Measurements from ENCODE around the gene KANSL1. TPM values are rescaled to one million over a fixed set of nuclear protein-coding genes. Genes with fewer than 3 reads are reported as not detected.

The KANSL1 gene
- total and polyA plus RNA-seq, 2 experiments from 2014 or later = 12.2 to 38.2 TPM

DNA sequence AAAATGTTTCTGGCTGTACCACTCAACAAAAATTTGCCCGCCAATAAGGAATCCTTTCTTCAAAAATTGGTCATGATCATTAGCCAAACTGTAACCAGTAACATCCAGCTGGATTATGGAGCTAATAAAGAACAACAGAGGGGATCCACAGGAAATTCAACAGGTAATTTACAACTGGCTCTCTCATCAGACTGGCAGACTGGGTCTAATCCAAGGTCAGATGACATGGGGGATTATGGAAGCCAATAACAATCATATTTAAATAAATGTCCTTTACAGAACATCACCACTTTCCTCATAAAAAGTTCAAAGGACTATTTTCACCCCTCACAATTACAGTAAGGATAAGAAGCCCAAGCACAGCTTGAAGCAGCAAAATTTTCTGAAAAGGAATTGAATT lies 66.4 kb downstream of the KANSL1 start:
- WGBS, 2 experiments (ENCODE audit: low coverage in 1 of 2, low lambda C conversion rate in 2 of 2, missing lambda C conversion rate in 2 of 2) = 54 to 65% methylated on average over 1 of the region's 1 CpG
- peaks cover 50% of the 10 kb centered on the region for H4K20me1 ChIP-seq (ENCODE audit: insufficient read depth)
- in situ Hi-C loops (cut with MboI) = no loop called here

DNA sequence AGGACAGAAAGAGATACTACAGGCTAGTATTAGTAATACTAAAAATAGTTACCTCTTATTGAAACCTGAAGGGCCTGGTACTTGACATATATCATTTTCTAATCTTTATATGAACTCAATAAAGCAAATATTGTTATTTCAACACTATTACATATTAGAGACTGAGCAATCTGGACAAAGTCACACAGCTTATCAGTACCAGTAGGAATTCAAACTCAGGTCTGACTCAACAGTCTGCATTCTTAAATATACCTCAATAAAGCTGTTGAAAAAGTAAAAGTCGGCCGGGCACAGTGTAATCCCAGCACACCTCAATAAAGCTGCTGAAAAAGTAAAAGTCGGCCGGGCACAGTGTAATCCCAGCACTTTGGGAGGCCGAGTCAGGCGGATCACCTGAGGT lies 67.4 kb downstream of the KANSL1 start:
- Histone ChIP-seq H3K4me2 (ENCODE audit: unreplicated experiment) (no peak overlapping the region), H3F3A (ENCODE audit: insufficient read depth) (0 out of 2 replicates have a peak, but pooled peaks cover 3% of the 10 kb centered on the region), H2AFZ (no peak overlapping the region), H3K9me2 (ENCODE audit: insufficient read depth) (no peaks in the 10 kb centered on the region), H3K79me2 (ENCODE audit: insufficient read depth) (peaks cover 98% of the 10 kb centered on the region), H3K9ac (no peak overlapping the region), H4K20me1 (ENCODE audit: insufficient read depth) (peaks cover 54% of the 10 kb centered on the region), H3K27me3 (replicated peaks; ENCODE audit: insufficient read depth) (no peaks in the 10 kb centered on the region), H3K4me1 (ENCODE audit: insufficient read depth) (peaks cover 17% of the 10 kb centered on the region), H3K36me3 (ENCODE audit: low read depth) (no peaks in the 10 kb centered on the region), H3K9me3 (ENCODE audit: low read depth) (no peaks in the 10 kb centered on the region), H3K4me3 (no peak overlapping the region), H3K27ac (no peak overlapping the region)
- TF ChIP-seq EZH2phosphoT487 (IDR thresholded peaks at IDR 0.05; ENCODE audit: insufficient read depth, low read depth) (no peak), EZH2 (IDR thresholded peaks at IDR 0.05; ENCODE audit: insufficient read depth, poor library complexity, severe bottlenecking) (no peak)
- in situ Hi-C loops (cut with MboI) = no loop called here
- no peak for DNase-seq
- WGBS, 2 experiments (ENCODE audit: low coverage in 1 of 2, low lambda C conversion rate in 2 of 2, missing lambda C conversion rate in 2 of 2) = 97 to 98% methylated on average over 6 of the region's 6 CpGs

More for the DNA sequence above, 66.4 kb downstream of the KANSL1 start:
- Histone ChIP-seq H3K36me3 (ENCODE audit: low read depth) (no peaks in the 10 kb centered on the region), H3K79me2 (ENCODE audit: insufficient read depth) (peaks cover 98% of the 10 kb centered on the region), H3K9me2 (ENCODE audit: insufficient read depth) (no peaks in the 10 kb centered on the region), H2AFZ (no peak overlapping the region), H3K9ac (no peak overlapping the region), H3K4me2 (ENCODE audit: unreplicated experiment) (no peak overlapping the region), H3K27me3 (replicated peaks; ENCODE audit: insufficient read depth) (no peaks in the 10 kb centered on the region), H3F3A (ENCODE audit: insufficient read depth) (0 out of 2 replicates have a peak, but pooled peaks cover 3% of the 10 kb centered on the region), H3K4me1 (ENCODE audit: insufficient read depth) (peaks cover 17% of the 10 kb centered on the region), H3K4me3 (no peak overlapping the region), H3K9me3 (ENCODE audit: low read depth) (no peaks in the 10 kb centered on the region), H3K27ac (no peak overlapping the region)
- TF ChIP-seq EZH2phosphoT487 (IDR thresholded peaks at IDR 0.05; ENCODE audit: insufficient read depth, low read depth) (no peak), EZH2 (IDR thresholded peaks at IDR 0.05; ENCODE audit: insufficient read depth, poor library complexity, severe bottlenecking) (no peak)
- DNase-seq = no peak

DNA sequence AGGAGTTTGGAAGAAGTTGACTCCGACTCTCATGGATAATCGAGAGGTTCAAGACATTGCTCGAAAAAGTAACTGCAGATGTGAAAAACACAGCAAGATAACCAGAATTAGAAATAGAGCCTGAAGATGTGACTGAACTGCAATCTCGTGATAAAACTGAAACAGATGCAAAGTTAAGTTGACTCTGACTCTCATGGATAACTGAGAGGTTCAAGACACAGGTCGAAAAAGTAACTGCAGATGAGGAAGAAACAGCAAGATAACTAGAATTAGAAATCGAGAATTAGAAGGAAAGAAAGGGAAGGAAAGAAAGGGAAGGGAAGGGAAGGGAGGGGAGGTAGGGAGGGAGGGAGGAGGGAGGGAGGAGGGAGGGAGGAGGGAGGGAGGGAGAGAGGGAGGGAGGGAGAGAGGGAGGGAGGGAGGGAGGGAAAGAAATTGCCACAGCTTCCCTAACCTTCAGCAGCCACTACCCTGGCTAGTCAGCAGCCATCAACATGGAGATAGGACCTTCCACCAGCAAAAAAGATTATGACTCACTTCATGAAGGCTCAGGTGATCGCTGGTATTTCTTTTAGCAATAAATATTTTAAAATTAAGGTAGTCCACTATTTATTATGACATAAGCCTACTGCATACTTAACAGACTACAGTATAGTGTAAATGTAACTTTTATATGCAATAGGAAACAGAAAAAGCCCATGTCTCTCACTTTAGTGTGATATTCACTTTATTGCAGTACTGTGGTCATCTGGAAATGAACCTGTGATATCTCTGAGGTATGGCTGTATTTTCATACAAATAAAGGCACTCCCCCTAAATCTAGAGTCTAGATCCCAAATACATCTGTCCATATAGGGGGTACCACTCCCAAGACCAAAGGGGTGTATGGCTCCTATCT lies 68.3 kb downstream of the KANSL1 start:
- Histone ChIP-seq H3K9me2 (ENCODE audit: insufficient read depth) (no peaks in the 10 kb centered on the region), H3K27ac (no peak overlapping the region), H4K20me1 (ENCODE audit: insufficient read depth) (peaks cover 57% of the 10 kb centered on the region), H3K4me3 (no peak overlapping the region), H3K4me1 (ENCODE audit: insufficient read depth) (peaks cover 9% of the 10 kb centered on the region), H3K27me3 (replicated peaks; ENCODE audit: insufficient read depth) (no peaks in the 10 kb centered on the region), H3F3A (ENCODE audit: insufficient read depth) (0 out of 2 replicates have a peak, but pooled peaks cover 3% of the 10 kb centered on the region), H2AFZ (no peak overlapping the region), H3K9ac (no peak overlapping the region), H3K79me2 (ENCODE audit: insufficient read depth) (peaks cover 98% of the 10 kb centered on the region), H3K4me2 (ENCODE audit: unreplicated experiment) (peak overlapping the region; percentile 21), H3K36me3 (ENCODE audit: low read depth) (no peaks in the 10 kb centered on the region), H3K9me3 (ENCODE audit: low read depth) (no peaks in the 10 kb centered on the region)
- 70% methylated on average over 7 of the region's 7 CpGs for WGBS, 2 experiments (ENCODE audit: low coverage in 1 of 2, low lambda C conversion rate in 2 of 2, missing lambda C conversion rate in 2 of 2)
- DNase-seq = no peak
- no peak for TF ChIP-seq EZH2 (IDR thresholded peaks at IDR 0.05; ENCODE audit: insufficient read depth, poor library complexity, severe bottlenecking)
- no peak for TF ChIP-seq EZH2phosphoT487 (IDR thresholded peaks at IDR 0.05; ENCODE audit: insufficient read depth, low read depth)
- in situ Hi-C loops (cut with MboI) = no loop called here

DNA sequence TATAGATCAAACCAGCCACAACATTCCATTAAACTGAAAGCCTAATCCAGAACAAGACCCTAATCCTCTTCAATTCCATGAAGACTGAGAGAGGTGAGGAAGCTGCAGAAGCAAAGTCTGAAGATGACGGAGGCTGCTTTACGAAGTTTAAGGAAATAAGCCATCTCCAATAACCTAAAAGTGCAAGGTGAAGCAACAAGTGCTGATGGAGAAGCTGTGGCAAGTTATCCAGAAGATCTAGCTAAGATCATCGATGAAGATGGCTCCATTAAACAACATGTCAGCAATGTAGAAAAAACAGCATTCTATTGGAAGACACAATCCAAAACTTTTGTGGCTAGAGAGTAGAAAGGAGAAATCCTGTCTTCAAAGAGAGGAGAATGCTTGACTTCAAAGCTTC lies 69.6 kb downstream of the KANSL1 start:
- DNase-seq = no peak
- H3K9me3 ChIP-seq (ENCODE audit: low read depth) = no peaks in the 10 kb centered on the region
- H3K4me3 ChIP-seq = no peak overlapping the region
- H3K4me2 ChIP-seq (ENCODE audit: unreplicated experiment) = no peak overlapping the region
- peaks cover 9% of the 10 kb centered on the region for H3K4me1 ChIP-seq (ENCODE audit: insufficient read depth)
- peaks cover 98% of the 10 kb centered on the region for H3K79me2 ChIP-seq (ENCODE audit: insufficient read depth)
- H3K27me3 ChIP-seq (replicated peaks; ENCODE audit: insufficient read depth) = no peaks in the 10 kb centered on the region
- WGBS, 2 experiments (ENCODE audit: low coverage in 1 of 2, low lambda C conversion rate in 2 of 2, missing lambda C conversion rate in 2 of 2) = 95 to 99% methylated on average over 3 of the region's 3 CpGs
- no peak overlapping the region for H3K27ac ChIP-seq
- H3K9ac ChIP-seq = no peak overlapping the region
- no peak overlapping the region for H2AFZ ChIP-seq
- no peaks in the 10 kb centered on the region for H3K36me3 ChIP-seq (ENCODE audit: low read depth)
- no peak for TF ChIP-seq EZH2 (IDR thresholded peaks at IDR 0.05; ENCODE audit: insufficient read depth, poor library complexity, severe bottlenecking)
- no peak for TF ChIP-seq EZH2phosphoT487 (IDR thresholded peaks at IDR 0.05; ENCODE audit: insufficient read depth, low read depth)
- H4K20me1 ChIP-seq (ENCODE audit: insufficient read depth) = peaks cover 54% of the 10 kb centered on the region
- 0 out of 2 replicates have a peak, but pooled peaks cover 2% of the 10 kb centered on the region for H3F3A ChIP-seq (ENCODE audit: insufficient read depth)
- no peaks in the 10 kb centered on the region for H3K9me2 ChIP-seq (ENCODE audit: insufficient read depth)
- in situ Hi-C loops (cut with MboI) = no loop called here

All from GM23248 (cell line).